ENCODE measurements around the gene CLIC6. TPM values are rescaled to one million over a fixed set of nuclear protein-coding genes. Genes with fewer than 3 reads are reported as not detected.

CLIC6 gene
- total RNA-seq, 2 experiments from 2014 or later = 0.07 to 0.11 TPM

- peak; percentile 23 for ATAC-seq
These were observed 58.0 kb downstream of the CLIC6 start for GRCh38 chr21:34726627-34727337.

DNA sequence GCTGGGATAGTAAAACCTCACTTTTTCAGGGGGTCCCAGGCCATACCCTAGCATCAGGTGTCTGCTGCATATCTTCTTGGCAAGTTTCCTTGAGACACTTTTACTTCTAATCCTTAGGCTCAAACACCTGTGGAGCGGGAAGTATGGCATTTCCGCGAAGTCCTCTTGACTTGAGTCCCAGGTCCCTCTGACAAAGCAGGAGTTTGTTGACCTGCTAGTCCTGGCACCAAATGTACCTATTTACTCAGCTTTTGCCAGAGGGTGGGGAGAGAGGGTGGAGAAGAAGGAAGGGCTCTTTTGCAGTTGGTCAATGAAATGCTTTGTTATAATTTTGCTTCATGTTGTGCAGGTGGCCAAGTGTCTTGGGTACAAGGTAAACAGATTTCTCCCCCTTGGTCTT, 59.7 kb downstream of the CLIC6 start:
- ATAC-seq (no peak), DNase-seq (no peak)
- POLR2A ChIA-PET = no interaction called here
- CTCF ChIA-PET = no interaction called here
- H3K4me1 Mint-ChIP-seq = peaks cover 1% of the 10 kb centered on the region
- H3K27ac Mint-ChIP-seq = no peak overlapping the region
- H3K4me3 Mint-ChIP-seq = no peak overlapping the region
- H3K9me3 Mint-ChIP-seq (ENCODE audit: low read depth) = no peaks in the 10 kb centered on the region
- H3K36me3 Mint-ChIP-seq (ENCODE audit: low read depth) = no peaks in the 10 kb centered on the region
- intact Hi-C loops (cut with DNase I, micrococcal nuclease) = no loop called here
- H3K27me3 Mint-ChIP-seq = peaks cover 4% of the 10 kb centered on the region

More at GRCh38 chr21:34726627-34727337, 58.0 kb downstream of the CLIC6 start:
- Mint-ChIP-seq H3K9me3 (ENCODE audit: low read depth) (no peaks in the 10 kb centered on the region), H3K36me3 (ENCODE audit: low read depth) (no peaks in the 10 kb centered on the region), H3K4me1 (peaks cover 1% of the 10 kb centered on the region), H3K27ac (no peak overlapping the region), H3K27me3 (peaks cover 4% of the 10 kb centered on the region), H3K4me3 (no peak overlapping the region)
- intact Hi-C loops (cut with DNase I, micrococcal nuclease) = no loop called here
- DNase-seq = no peak
- POLR2A ChIA-PET = interaction anchor here (0.5 kb wide), 1 partner anchor 472 kb away, joined by 3 read pairs; no protein-coding TSS in a partner anchor
- CTCF ChIA-PET = interaction anchor here (0.6 to 1.1 kb wide), 3 partner anchors 11 to 34 kb away, joined by 3 to 4 read pairs (median 4); no protein-coding TSS in a partner anchor

DNA sequence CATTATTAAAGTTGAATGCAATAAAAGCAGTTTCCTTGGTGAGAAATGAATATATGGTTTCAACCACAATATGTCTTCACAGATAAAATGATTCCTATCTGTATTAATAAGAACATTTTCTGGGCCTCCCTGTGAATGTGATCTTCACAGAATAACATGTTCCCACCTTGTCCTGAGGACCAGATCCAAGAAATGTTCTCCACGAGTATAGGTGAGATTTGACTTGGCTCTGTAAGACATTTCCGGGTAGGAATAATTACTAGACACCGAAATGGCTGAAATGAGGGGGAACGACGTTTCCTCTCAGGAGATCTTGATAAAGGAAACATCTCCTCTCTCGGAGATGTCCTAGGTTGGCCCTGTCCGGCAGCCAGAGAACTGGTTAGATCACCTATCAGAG, 61.4 kb downstream of the CLIC6 start:
- no peaks in the 10 kb centered on the region for H3K36me3 Mint-ChIP-seq (ENCODE audit: low read depth)
- no peak overlapping the region for H3K4me3 Mint-ChIP-seq
- intact Hi-C loops (cut with DNase I, micrococcal nuclease) = no loop called here
- no peak for DNase-seq
- peaks cover 1% of the 10 kb centered on the region for H3K4me1 Mint-ChIP-seq
- ChIA-PET POLR2A (no interaction called here), CTCF (no interaction called here)
- H3K27me3 Mint-ChIP-seq = peaks cover 4% of the 10 kb centered on the region
- ATAC-seq = no peak
- H3K27ac Mint-ChIP-seq = no peak overlapping the region
- H3K9me3 Mint-ChIP-seq (ENCODE audit: low read depth) = no peaks in the 10 kb centered on the region

DNA sequence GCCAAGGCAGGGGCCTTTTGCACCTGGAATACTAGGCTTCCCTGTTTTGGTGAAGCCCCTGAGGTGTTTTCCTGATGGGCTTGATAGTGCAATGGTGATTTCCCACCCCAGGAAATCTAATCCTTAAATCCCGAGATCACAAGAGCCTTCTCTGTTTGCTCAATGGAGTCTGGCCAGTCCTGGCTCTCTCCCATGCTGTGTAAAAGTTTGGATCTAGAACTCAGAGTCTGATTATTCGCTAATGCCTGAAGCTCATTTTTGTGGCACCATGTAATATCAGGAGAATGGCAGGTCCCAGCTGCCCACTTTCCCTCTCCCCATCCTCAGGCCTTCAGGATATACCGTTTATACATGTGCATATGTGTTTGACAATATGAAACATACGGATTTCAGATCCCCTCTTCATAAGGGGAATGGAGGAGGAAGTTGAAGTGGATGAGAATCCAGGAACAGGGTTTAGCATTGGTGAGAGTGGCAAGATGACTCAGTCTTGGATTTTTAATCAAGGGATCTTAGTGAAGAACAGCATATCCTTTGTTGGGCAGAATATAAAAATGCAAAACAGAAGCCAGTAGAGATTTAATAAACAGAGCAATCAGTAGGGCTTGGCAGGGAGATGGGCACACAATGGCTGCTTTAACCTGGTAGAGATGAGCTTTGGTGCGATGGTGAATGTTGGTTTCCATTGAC, 62.1 kb downstream of the CLIC6 start:
- CTCF ChIA-PET = interaction anchor here (1.0 kb wide), 1 partner anchor 15 kb away, joined by 3 read pairs; no protein-coding TSS in a partner anchor
- Mint-ChIP-seq H3K9me3 (ENCODE audit: low read depth) (no peaks in the 10 kb centered on the region), H3K36me3 (ENCODE audit: low read depth) (no peaks in the 10 kb centered on the region), H3K4me1 (peaks cover 1% of the 10 kb centered on the region), H3K4me3 (no peak overlapping the region), H3K27ac (no peak overlapping the region), H3K27me3 (peaks cover 2% of the 10 kb centered on the region)
- DNase-seq (no peak), ATAC-seq (no peak)
- intact Hi-C loops (cut with DNase I, micrococcal nuclease) = no loop called here
- POLR2A ChIA-PET = no interaction called here

DNA sequence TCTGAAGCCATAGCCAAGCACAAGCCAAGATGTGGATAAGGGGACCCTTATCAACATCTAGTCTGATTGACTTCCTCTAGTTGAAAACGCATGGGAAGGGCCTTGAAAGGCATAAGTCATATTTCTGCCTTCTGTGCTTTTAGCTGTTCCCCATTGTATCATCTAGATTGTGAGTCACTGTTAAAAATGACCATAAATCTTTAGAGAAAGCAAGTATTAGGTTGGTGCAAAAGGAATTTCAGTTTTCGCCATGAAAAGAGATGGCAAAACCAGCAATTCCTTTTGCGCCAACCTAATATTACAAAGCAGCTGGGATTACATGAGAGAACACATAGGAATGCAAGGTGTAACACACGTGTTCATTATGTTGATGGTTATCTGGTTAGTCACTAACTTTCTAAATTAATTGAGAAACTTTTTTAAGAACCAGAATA, 63.6 kb downstream of the CLIC6 start:
- H3K36me3 Mint-ChIP-seq (ENCODE audit: low read depth) = no peaks in the 10 kb centered on the region
- peaks cover 1% of the 10 kb centered on the region for H3K4me1 Mint-ChIP-seq
- POLR2A ChIA-PET = no interaction called here
- no peak for ATAC-seq
- CTCF ChIA-PET = interaction anchor here (0.8 to 1.4 kb wide), 2 partner anchors 10 to 11 kb away, joined by 3 to 5 read pairs; no protein-coding TSS in a partner anchor
- no peak for DNase-seq
- H3K9me3 Mint-ChIP-seq (ENCODE audit: low read depth) = no peaks in the 10 kb centered on the region
- H3K27ac Mint-ChIP-seq = no peak overlapping the region
- no peak overlapping the region for H3K4me3 Mint-ChIP-seq
- intact Hi-C loops (cut with DNase I, micrococcal nuclease) = no loop called here
- no peaks in the 10 kb centered on the region for H3K27me3 Mint-ChIP-seq

- H3K36me3 Mint-ChIP-seq (ENCODE audit: low read depth) = no peaks in the 10 kb centered on the region
- no peaks in the 10 kb centered on the region for H3K27me3 Mint-ChIP-seq
- ATAC-seq = no peak
- H3K4me3 Mint-ChIP-seq = no peak overlapping the region
- no peaks in the 10 kb centered on the region for H3K9me3 Mint-ChIP-seq (ENCODE audit: low read depth)
- intact Hi-C loops (cut with DNase I, micrococcal nuclease) = no loop called here
- CTCF ChIA-PET = interaction anchor here (0.7 to 1.4 kb wide), 2 partner anchors 12 to 16 kb away, joined by 3 to 5 read pairs; no protein-coding TSS in a partner anchor
- POLR2A ChIA-PET = no interaction called here
- H3K4me1 Mint-ChIP-seq = peaks cover 1% of the 10 kb centered on the region
- DNase-seq = no peak
- no peak overlapping the region for H3K27ac Mint-ChIP-seq
These were observed 65.1 kb downstream of the CLIC6 start for GRCh38 chr21:34733852-34734251.

DNA sequence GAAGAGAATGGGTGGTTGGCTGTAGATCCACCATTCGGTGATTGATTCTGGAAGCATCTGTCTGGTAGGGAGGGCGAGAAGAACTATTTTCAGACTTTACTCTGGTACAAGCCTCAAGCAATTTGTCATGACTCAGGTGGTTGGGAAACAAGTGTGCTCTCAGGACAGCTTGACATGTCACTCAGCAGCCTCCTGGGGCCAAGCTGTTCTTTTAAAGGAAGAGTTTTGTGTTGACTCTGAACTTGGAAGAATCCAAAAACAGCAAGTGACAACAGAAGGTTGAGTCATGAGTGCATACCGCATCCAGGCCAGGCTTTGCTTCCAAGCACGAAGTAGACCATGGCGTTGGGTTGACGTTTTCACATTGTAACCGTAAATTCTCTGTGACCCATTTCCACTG, 65.9 kb downstream of the CLIC6 start:
- POLR2A ChIA-PET = no interaction called here
- CTCF ChIA-PET = no interaction called here

GRCh38 chr21:34736116-34736874, 67.5 kb downstream of the CLIC6 start:
- CTCF ChIA-PET = interaction anchor here (0.6 to 1.4 kb wide), 2 partner anchors 9 to 1461 kb away, joined by 3 to 5 read pairs; no protein-coding TSS in a partner anchor
- intact Hi-C loops (cut with DNase I, micrococcal nuclease) = no loop called here
- no peak for ATAC-seq
- H3K4me3 Mint-ChIP-seq = no peak overlapping the region
- no peak overlapping the region for H3K27ac Mint-ChIP-seq
- POLR2A ChIA-PET = no interaction called here
- H3K27me3 Mint-ChIP-seq = peaks cover 3% of the 10 kb centered on the region
- H3K36me3 Mint-ChIP-seq (ENCODE audit: low read depth) = no peaks in the 10 kb centered on the region
- H3K9me3 Mint-ChIP-seq (ENCODE audit: low read depth) = no peaks in the 10 kb centered on the region
- no peaks in the 10 kb centered on the region for H3K4me1 Mint-ChIP-seq
- DNase-seq = no peak

More for the DNA sequence above, 65.9 kb downstream of the CLIC6 start:
- Mint-ChIP-seq H3K36me3 (ENCODE audit: low read depth) (no peaks in the 10 kb centered on the region), H3K4me1 (peaks cover 1% of the 10 kb centered on the region), H3K9me3 (ENCODE audit: low read depth) (no peaks in the 10 kb centered on the region), H3K27me3 (no peaks in the 10 kb centered on the region), H3K4me3 (no peak overlapping the region), H3K27ac (no peak overlapping the region)
- ATAC-seq (no peak), DNase-seq (no peak)
- intact Hi-C loops (cut with DNase I, micrococcal nuclease) = no loop called here

- Mint-ChIP-seq H3K9me3 (ENCODE audit: low read depth) (no peaks in the 10 kb centered on the region), H3K4me1 (no peaks in the 10 kb centered on the region), H3K36me3 (ENCODE audit: low read depth) (no peaks in the 10 kb centered on the region), H3K27me3 (peaks cover 3% of the 10 kb centered on the region), H3K4me3 (no peak overlapping the region), H3K27ac (no peak overlapping the region)
- intact Hi-C loops (cut with DNase I, micrococcal nuclease) = no loop called here
- DNase-seq (no peak), ATAC-seq (no peak)
- ChIA-PET CTCF (no interaction called here), POLR2A (interaction anchor here (0.5 kb wide), 1 partner anchor 72 kb away, joined by 8 read pairs; no protein-coding TSS in a partner anchor)
These were observed 68.3 kb downstream of the CLIC6 start for GRCh38 chr21:34737115-34737514.

GRCh38 chr21:34740198-34740597, 71.4 kb downstream of the CLIC6 start:
- intact Hi-C loops (cut with DNase I, micrococcal nuclease) = loop anchor here in 1 of 2 experiments (10.0 kb wide), 1 partner anchor 1285 kb away; no protein-coding TSS in a partner anchor
- ChIA-PET POLR2A (no interaction called here), CTCF (no interaction called here)
- Mint-ChIP-seq H3K36me3 (ENCODE audit: low read depth) (no peaks in the 10 kb centered on the region), H3K4me3 (no peak overlapping the region), H3K9me3 (ENCODE audit: low read depth) (no peaks in the 10 kb centered on the region), H3K27me3 (peaks cover 3% of the 10 kb centered on the region), H3K4me1 (no peaks in the 10 kb centered on the region), H3K27ac (no peak overlapping the region)
- no peak for DNase-seq
- ATAC-seq = no peak

DNA sequence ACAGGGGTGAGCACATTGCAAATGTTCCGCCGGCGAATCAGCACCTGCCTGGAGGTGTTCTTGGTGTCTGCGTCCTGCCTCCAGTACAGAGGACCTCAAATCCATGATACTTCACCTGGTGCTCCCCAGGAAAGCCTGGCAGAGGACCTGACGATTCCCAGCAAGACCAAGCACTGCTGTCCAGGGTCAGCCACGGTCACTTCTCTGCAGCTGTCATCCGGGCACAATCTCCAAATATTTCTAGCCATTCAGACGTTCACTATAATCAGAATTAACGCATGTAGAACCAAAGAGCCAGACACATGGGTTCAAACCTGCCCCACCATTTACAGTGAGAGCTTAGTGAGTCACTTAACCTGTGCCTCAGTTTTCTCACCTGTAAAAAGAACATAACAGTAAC, 74.5 kb downstream of the CLIC6 start:
- ATAC-seq (no peak), DNase-seq (no peak)
- H3K27me3 Mint-ChIP-seq = peaks cover 3% of the 10 kb centered on the region
- no peaks in the 10 kb centered on the region for H3K9me3 Mint-ChIP-seq (ENCODE audit: low read depth)
- intact Hi-C loops (cut with DNase I, micrococcal nuclease) = loop anchor here in 1 of 2 experiments (10.0 kb wide), 1 partner anchor 1282 kb away; no protein-coding TSS in a partner anchor
- ChIA-PET POLR2A (no interaction called here), CTCF (interaction anchor here (0.7 to 1.2 kb wide), 3 partner anchors 11 to 203 kb away, joined by 3 read pairs; no protein-coding TSS in a partner anchor)
- H3K4me3 Mint-ChIP-seq = no peak overlapping the region
- no peaks in the 10 kb centered on the region for H3K36me3 Mint-ChIP-seq (ENCODE audit: low read depth)
- H3K4me1 Mint-ChIP-seq = peaks cover 5% of the 10 kb centered on the region
- H3K27ac Mint-ChIP-seq = no peak overlapping the region

Data from activated CD4-positive, alpha-beta T cell treated with anti-CD3 and anti-CD28 coated beads for 36 hours (primary cell).